Fibroblast of skin of right biceps (primary cell): Measurements from ENCODE around the gene RFX3.

ENCODE experiments used
- DNase-seq: peaks from one replicate; pipeline ENCODE4 v3.0.0-alpha.2; 2013

RFX3 gene

GRCh38 chr9:3475300-3476020 is 50.3 kb downstream of the RFX3 start:
- no peak for DNase-seq

- no peak for DNase-seq
These were observed 51.0 kb downstream of the RFX3 start for GRCh38 chr9:3474821-3475220.

DNA sequence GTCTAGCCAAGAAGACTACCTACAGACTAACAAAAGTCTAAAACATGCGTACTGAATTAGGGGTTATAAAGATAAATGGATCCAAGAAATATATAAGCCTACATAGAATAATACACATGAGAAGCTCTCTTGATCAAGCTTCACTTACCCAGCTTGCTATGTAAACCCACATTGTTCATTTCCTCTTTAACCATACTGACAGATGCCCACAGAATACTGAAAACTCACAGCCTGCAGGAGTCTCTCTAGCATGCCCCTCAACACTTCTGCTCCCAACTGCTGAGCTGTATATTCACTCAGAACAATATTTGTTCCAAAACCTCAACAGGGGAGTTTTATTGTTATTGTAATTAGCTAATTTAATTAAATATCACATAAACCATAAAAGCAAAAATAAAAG is 52.4 kb downstream of the RFX3 start:
- DNase-seq: no peak

- DNase-seq: no peak
These were observed 53.9 kb downstream of the RFX3 start for GRCh38 chr9:3471883-3472282.

- DNase-seq: peak; percentile 8
These were observed 57.2 kb downstream of the RFX3 start for GRCh38 chr9:3468421-3469205.

DNA sequence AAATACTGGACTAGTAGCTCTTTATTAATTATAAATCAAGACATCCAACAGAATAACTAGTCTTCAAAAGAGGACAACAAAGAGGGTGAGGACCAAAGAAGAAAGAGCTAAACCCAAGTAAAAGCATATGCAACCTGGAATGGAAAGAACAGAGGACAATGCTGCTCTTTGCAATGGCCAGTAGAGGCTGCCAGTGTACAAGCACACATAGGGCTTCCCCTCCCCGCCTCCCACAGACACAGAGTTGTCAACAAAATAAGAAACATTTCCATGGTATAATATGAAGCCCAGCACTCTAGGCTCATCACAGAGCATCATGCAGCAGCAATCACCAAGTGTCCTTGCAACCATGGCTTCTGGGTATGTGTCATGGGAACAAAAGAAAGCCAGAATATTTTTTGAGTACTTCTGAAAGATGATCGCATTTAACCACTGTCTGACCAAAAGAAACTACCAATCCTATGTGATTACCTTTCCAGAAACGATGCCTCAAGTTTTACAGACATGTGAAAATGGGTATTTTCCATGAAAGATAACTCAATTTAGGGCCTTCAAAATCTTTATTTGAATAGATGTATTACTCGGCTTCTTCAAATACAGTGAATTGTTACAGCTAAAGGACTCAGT is 58.1 kb downstream of the RFX3 start:
- DNase-seq: peak; percentile 67

GRCh38 chr9:3464033-3464638 is 61.7 kb downstream of the RFX3 start:
- DNase-seq: peak; percentile 34

DNA sequence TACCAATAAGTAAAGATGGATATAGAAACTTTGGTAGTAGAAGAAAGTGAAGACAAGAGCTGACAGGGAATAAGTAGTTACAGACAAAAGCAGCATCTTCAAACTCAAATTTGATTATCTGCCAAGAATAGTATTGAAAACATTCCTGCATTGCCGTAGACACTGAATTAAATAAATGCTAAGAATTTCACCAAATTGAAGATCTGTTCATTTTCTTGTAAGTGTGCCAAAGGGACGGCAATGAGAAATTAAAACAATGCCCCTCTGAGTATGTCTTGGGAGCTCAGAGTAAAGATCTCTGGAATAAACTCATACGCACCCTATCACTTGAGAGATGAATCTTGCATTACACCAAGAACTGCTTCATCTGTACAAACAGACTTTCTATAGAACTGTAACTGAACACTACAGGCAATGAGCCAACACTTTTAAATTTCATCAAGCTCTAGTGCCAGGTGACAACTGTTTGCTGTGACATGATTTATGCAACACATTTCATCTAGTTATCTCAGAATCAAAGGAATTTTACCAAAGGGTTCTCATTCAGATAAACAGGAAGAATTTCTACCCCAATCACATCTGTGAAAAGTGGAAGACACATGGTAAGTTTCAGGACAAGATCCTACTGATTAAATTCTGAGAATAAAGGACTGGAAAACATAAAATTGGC is 66.9 kb downstream of the RFX3 start:
- peak; percentile 46 for DNase-seq

GRCh38 chr9:3457175-3457574 is 68.6 kb downstream of the RFX3 start:
- DNase-seq: no peak

DNA sequence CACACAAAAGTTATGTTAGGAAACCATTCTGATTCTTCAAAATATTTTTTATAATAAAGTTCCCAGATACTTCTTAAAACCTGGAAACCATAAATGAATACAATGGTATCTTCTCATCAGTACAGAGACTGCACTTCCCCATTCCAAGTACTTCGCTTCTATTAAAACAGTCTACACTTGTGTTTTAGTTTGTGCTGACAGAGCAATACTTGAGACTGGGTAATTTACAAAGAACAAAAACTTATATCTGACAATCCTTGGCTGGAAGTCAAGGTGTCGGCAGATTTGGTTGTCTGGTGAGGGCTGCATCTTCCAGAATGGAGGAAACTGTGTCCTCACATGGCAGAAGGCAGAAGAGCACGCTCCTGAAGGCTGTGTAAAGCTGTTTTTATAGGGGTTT is 70.1 kb downstream of the RFX3 start:
- DNase-seq: no peak

GRCh38 chr9:3455094-3455493 is 70.7 kb downstream of the RFX3 start:
- no peak for DNase-seq

- no peak for DNase-seq
These were observed 73.8 kb downstream of the RFX3 start for GRCh38 chr9:3451956-3452355.

DNA sequence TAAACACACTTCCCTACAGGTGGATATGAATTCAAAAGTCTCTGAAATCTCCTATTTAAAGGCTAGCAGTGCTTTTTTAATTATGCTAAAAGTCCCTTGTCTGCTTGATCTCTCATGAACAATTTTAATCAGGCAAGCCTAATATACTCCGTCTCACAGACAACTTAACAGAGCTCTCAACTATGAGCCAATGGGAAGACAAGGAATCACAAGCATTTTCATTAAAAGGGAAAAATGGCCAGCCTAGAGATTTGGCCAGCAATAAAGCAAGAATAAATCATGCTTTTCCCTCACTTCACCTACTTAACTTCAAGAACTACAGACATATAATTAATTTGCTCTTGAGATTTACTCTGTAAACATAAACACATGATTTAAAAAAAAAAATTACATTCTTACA is 78.0 kb downstream of the RFX3 start:
- DNase-seq: no peak

- DNase-seq: no peak
These were observed 78.7 kb downstream of the RFX3 start for GRCh38 chr9:3447143-3447542.

GRCh38 chr9:3446313-3446712 is 79.5 kb downstream of the RFX3 start:
- no peak for DNase-seq

DNA sequence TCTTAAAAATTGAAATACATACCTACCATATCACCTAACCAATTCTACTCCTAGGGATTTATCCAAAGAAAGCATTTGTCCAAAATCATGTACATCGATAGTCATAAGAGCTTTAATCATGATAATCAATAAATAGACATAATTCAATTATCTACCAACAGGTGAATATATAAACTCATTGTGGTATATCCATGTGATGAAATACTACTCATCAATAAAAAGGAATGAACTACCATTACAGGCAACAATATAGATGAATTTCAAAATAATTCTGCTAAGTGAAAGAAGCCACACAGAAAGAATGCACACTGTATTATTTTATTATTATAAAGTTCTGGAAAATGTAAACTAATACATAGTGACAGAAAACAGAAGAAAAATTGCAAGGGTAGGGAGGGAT is 81.8 kb downstream of the RFX3 start:
- no peak for DNase-seq

DNA sequence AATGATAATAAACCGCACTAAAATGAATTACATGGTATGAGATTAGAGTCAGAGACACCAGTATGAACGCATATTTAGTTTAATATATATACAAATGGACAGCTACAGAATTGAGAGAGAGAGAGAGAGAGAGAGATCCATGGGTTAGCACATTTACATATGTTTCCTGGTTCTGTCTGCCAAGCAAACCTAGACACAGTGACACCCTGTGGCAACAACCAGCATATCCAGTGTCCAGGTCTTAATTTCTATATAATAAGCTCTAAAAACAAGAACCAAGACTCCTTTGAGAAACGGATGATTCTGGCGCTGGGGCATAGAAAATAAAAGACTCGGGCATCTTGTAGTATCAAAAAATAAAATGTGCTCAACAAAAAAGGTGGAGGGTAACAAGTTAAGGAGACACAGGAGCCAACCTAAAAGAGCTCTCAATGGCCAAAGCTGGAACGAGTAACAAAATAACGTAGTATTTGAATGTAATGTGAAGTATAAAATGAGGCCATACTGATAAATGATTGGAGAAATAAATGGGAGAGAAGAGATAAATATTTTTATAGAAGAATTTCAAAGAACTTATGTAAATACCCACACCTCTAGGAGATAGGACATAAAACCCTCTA is 84.5 kb downstream of the RFX3 start:
- peak; percentile 60 for DNase-seq

- peak; percentile 54 for DNase-seq
These were observed 89.0 kb downstream of the RFX3 start for GRCh38 chr9:3436629-3437420.

DNA sequence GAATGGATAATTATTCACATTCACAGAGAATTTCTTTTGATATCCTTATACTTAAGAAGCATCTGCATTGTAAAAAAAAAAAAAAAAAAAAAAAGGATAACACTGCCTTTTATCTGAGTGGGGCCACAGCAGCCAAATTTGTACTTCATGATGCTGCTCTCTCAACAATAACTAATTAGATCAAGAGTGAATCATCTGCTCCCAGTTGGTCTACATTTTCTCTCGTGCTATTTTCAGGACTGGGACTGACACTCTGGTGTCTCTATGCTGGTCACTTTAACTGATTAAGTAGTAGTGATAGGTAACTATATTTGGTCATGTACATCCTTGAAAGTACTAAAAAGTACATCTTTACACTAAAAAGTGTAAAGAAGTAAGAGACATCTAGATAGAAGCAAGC is 90.1 kb downstream of the RFX3 start:
- DNase-seq: peak; percentile 7

DNA sequence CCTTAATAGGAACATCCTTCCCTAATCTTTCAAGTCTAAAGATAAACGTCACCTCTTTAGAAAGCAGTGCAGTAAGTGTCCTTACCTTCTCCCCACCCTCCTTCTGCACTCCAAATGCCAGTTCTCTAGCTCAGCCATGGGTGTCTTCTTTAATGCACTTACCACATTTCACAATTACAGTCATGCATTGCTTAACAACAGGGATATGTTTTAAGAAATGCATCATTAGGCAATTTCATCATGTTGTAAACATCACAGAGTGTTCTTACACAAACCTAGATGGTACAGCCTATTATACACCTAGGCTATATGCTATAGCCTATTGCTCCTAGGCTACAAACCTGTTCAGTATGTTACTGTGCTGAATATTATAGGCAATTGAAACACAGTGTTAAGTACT is 91.2 kb downstream of the RFX3 start:
- DNase-seq: peak; percentile 16

GRCh38 chr9:3433754-3434153 is 92.0 kb downstream of the RFX3 start:
- no peak for DNase-seq

DNA sequence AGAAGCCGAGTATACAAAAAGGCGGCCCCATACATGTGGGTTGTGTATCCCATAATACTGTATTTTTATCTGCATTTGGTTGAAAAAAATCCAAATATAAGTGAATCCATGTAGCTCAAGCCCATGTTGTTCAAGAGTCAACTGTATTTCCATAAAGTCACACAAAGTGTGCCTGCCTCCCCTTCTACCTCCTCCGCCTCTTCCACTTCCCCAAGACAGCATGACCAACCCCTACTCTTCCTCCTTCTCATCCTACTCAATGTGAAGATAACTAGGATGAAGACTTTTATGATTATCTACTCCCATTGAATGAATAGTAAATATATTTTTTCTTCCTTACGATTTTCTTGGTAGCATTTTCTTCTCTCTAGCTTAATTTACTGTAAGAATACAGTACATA is 92.7 kb downstream of the RFX3 start:
- no peak for DNase-seq
